Astrocyte of the hippocampus (primary cell): ENCODE data around the gene GIPC2.
"Not testable (repeated sequence)": the region's sequence is repeated elsewhere in the genome, so short reads cannot be mapped to it uniquely, and the experiment has no call there.

Experiments
- DNase-seq: peaks from one replicate; pipeline ENCODE4 v3.0.0; 2011; ENCODE audit warnings: low read depth, low spot score

GIPC2 gene

DNA sequence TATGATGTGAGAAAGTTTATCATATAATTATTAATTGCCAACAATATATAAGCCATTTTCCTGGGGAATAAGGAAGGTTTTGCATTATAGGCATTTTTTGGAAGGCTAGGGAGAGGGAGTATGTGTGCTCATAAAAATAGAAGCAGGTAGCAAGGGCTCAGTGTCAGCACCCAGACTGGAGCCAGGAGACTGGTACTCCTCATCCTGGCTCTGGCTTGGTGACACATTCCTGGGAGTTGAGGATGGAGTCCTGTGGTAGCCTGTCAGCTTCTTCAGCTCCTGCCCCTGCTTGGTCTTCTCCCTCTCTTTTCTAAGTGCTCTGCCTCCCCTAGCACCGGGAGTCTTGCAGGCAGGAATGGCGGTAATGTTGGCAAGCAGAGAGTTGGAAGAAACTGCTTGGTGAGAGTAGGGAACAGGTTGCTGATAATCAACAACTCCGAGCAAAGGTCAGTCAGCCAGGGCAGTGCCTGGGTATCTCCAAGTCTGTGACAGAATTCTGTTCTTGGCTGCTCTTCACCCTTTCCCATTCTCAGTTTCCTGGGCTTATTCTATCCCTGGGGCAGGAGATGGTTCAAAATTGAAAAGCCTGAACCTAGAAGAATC, 23.0 kb downstream of the GIPC2 start:
- no peak for DNase-seq

- no peak for DNase-seq
These were observed 24.0 kb downstream of the GIPC2 start for GRCh38 chr1:78069784-78070183.

DNA sequence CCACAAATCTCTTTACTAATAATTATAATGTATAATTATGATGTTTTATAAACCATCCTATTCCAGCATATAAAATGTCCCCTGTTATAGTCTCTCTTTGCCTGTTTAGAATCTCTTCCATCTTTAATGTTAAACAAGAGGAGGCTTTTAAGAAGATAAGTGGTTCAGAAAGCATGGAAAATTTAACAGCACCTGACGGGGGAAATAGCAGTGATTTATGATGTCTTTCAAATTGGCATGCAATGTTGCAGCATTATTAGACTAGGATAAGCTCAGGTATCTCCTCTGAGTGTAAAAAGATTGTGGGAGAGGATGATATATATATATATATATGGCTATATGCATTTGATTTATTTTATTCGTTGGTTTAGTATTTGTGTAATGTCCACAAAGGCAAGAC, 24.4 kb downstream of the GIPC2 start:
- no peak for DNase-seq

DNA sequence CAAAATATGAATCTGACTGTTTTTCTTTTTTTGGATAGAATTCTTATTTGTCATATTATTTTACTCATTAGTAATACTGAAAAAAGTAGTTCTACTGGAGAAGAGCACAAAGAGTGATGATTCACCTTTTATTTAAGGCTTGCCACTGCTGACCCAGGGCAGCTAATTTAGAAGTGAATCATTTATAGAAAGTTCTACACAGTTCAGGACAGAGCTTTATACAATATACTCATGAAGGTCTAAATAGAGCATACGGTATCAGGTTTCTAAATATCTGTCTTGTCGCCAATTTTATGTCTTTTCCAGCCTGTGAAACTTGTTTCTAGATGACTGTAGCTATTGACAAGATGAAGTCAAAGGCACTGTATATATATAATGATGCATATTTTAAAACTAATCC, 25.0 kb downstream of the GIPC2 start:
- DNase-seq: peak; percentile 56

DNA sequence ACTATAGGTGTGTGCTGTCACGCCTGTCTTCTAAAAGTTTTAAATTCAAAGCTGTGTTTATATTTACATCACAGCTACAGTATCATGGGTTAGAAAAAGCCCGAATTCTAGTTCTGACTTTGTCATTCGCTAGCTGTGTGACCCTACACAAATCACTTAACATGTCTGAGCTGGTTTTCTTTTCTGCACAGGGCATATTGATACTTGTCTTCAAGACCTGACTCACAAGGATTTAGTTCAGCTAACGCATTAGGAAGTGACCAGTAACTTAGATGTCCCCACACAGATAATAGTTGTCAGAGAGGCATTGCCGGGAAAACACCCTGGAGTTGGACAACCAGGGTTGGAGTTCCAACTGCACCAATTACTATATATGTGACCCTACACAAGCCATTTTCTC, 25.9 kb downstream of the GIPC2 start:
- DNase-seq: no peak

DNA sequence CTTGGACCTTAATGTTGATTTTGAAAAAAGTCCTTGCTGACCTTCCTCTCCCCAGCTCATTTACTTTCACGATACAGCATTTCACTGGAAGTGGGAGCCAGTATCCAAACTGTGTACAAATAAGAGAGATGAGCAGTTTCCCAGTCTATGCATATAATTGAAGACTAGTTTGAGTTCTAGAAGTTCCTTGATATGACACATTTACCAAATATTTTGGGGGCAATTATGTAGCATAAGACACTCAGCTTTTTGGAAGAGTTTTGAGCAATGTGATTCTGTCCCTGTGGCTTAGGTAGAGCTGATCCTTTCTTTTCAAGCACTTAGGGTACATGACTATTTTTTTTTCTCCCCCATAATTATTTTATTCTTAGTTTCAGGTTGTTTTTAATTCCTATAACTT, 26.4 kb downstream of the GIPC2 start:
- DNase-seq: no peak

GRCh38 chr1:78073441-78073840, 27.7 kb downstream of the GIPC2 start:
- DNase-seq: no peak

DNA sequence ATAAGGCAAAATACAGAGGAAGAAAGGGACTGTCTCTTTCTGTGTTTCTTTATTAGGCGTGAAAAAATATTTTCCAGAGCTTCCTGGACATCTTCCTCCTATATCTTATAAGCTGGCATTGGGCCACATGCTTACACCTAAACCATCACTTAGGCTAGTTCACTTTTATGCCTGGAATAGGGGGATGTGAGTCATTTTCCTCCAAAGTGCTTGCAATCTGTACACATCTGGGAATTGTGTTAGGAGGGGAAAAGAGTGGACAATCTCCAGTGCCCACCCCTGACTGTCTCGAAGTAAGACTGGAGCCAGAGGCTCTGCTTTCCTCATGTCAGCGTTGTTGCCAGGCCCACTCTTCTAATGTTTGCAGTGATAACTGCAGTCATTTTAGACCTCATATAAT, 29.9 kb downstream of the GIPC2 start:
- no peak for DNase-seq

GRCh38 chr1:78078358-78078757, 32.6 kb downstream of the GIPC2 start:
- DNase-seq: peak; percentile 39

- DNase-seq: peak; percentile 44
These were observed 33.8 kb downstream of the GIPC2 start for GRCh38 chr1:78079580-78079979.

DNA sequence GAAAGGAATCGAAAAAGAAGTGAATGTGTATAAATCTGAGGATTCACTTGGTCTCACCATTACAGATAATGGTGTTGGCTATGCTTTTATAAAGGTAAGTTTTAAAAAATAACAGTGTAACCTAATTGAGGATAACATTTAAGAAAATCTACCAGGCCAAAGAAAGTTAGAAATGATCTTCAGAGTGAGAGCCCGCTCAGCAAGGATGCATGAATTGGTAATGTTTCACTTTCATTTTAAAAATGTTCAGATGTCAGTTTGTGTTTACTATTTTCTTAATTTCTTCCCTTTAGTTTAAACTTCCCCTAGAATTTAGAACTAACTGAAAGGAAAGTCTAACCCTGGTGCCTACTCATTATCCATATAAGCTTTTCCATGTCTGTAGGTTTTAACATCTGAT, 35.0 kb downstream of the GIPC2 start:
- DNase-seq: no peak

GRCh38 chr1:78081980-78082860, 36.5 kb downstream of the GIPC2 start:
- DNase-seq: no peak

DNA sequence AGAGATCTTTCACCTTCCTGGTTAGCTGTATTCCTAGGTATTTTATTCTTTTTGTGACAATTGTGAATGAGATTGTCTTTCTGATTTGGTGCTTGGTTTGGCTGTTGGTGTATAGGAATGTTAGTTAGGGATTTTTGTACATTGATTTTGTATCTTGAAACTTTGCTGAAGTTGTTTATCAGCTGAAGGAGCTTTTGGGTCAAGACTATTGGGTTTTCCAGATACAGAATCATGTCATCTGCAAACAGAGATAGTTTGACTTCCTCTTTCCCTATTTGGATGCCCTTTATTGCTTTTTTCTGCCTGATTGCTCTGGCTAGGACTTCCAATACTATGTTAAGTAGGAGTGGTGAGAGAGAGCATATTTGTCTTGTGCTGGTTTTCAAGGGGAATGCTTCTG, 38.9 kb downstream of the GIPC2 start:
- DNase-seq: not testable (repeated sequence)

GRCh38 chr1:78086697-78087096, 40.9 kb downstream of the GIPC2 start:
- no peak for DNase-seq

DNA sequence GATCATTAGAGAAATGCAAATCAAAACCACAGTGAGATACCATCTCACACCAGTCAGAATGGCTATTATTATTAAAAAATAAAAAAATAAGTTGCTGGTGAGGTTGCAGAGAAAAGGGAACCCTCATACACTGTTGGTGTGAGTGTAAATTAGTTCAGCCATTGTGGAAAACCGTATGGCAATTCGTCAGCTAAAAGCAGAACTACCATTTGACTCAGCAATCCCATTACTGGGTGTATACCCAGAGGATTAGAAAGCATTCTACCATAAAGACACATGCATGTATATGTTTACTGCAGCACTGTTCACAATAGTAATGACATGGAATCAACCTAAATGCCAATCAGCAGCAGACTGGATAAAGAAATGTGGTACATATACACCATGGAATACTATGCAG, 42.2 kb downstream of the GIPC2 start:
- DNase-seq: no peak

- DNase-seq: no peak
These were observed 42.7 kb downstream of the GIPC2 start for GRCh38 chr1:78088486-78088885.

- no peak for DNase-seq
These were observed 43.2 kb downstream of the GIPC2 start for GRCh38 chr1:78089010-78089409.

- DNase-seq: no peak
These were observed 44.8 kb downstream of the GIPC2 start for GRCh38 chr1:78090472-78091133.

DNA sequence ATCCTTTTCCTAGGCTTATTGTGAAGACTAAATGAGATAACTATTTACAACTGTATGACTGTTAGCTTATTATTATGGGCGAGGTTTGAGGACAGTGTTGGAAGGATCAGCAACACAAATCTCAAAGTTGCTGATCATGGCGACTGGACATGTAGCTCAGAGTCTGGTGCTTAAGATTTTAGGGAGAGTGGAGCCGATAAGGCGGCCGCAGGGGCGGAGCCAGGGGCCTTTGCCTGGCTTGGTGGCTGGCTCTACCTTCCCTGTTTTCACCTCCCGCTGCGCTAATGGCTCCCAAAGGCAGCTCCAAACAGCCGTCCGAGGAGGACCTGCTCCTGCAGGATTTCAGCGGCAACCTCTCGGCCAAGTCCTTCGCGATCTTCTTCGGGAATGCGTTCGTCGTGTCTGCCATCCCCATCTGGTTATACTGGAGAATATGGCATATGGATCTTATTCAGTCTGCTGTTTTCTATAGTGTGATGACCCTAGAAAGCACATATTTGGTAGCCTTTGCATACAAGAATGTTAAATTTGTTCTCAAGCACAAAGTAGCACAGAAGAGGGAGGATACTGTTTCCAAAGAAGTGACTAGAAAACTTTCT, 45.5 kb downstream of the GIPC2 start:
- no peak for DNase-seq

DNA sequence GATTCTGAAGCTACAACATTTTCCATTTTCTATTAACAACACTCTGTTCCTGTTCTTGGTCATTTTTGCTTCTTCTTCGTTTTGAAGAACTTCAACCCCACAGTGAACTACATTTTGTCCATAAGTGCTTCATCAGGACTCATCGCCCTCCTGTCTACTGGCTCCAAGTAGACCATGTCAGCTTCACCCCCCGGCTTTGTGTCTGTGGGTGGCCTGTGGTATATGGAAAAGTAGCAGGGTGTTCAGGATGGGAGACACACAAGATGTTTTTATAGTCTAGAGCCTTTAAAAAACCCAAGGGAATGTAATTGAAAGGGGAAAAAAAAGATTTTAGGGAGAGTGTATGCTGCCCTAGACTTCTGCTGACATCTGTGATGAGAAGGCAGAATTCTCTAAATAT, 46.1 kb downstream of the GIPC2 start:
- no peak for DNase-seq

DNA sequence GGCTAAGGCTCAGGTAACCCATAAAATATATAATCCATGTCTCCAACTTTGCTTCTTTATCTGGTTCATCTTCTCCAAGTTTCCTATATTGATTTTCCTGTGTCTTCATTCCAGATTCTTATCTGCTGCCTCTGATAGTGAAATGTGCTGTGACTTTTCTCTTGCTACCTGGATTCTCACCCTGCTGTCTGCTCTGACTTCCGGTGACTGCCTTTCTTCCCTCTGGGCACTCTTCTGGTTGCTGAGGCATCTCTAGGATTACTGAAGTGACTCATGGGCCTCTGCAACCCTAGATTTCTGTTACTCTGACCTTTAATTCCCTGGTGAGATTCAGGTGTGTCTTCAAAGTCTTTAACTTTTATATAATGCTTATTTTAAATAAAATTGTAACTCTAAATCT, 46.9 kb downstream of the GIPC2 start:
- DNase-seq: no peak

GRCh38 chr1:78093560-78093959, 47.8 kb downstream of the GIPC2 start:
- no peak for DNase-seq
